GM12873 (cell line): ENCODE data around the gene RFESD.

Source experiments
- CTCF ChIP-seq: IDR thresholded peaks from 2 replicates; pipeline ENCODE4 v1.5.1; 2012; ENCODE audit warnings: low read depth, mild to moderate bottlenecking, moderate library complexity, low read length, control low read depth; ENCODE audit not compliant: insufficient read depth; ENCODE audit errors: missing control alignments

The RFESD gene

GRCh38 chr5:95646569-95647431 lies at the start of gene RFESD:
RFESD (plus strand) TSS chr5:95646777; CDS start chr5:95652272, 5,495 bp downstream.
- no peak for TF ChIP-seq CTCF

- no peak for TF ChIP-seq CTCF
Measured at GRCh38 chr5:95599252-95599651, 47.3 kb upstream of the RFESD start.

- no peak for TF ChIP-seq CTCF
Measured at GRCh38 chr5:95600557-95600956, 46.0 kb upstream of the RFESD start.

GRCh38 chr5:95605786-95606185 lies 40.8 kb upstream of the RFESD start:
- TF ChIP-seq CTCF: no peak

GRCh38 chr5:95606419-95606818 lies 40.2 kb upstream of the RFESD start:
- TF ChIP-seq CTCF: no peak

- no peak for TF ChIP-seq CTCF
Measured at GRCh38 chr5:95609711-95610110, 36.9 kb upstream of the RFESD start.

- TF ChIP-seq CTCF: no peak
Measured at GRCh38 chr5:95610546-95610945, 36.0 kb upstream of the RFESD start.
